Neural cell (in vitro differentiated cells): ENCODE results near the gene IFI44. TPM values are rescaled to one million over a fixed set of nuclear protein-coding genes. Genes with fewer than 3 reads are reported as not detected.

Source experiments
- H2AFZ ChIP-seq: fragments of 200-600, 300-800 bp; sonication (generic), shearing (Covaris generic); 2 replicates; pipeline ENCODE4 v1.6.0; 2014; ENCODE audit warnings: low read depth, mild to moderate bottlenecking, antibody characterized with exemption, low read length, moderate library complexity
- H3F3A ChIP-seq: fragments of 200-600 bp; shearing (Covaris generic); 2 replicates; pipeline ENCODE4 v1.6.1; 2016; ENCODE audit warnings: mild to moderate bottlenecking, moderate library complexity, mixed read lengths, antibody characterized with exemption, low read length; ENCODE audit not compliant: insufficient read depth, poor library complexity, severe bottlenecking
- H3K27ac ChIP-seq: fragments of 200-600, 300-800 bp; sonication (generic), shearing (Covaris generic); 2 replicates; pipeline ENCODE4 v1.5.1; 2014; ENCODE audit warnings: mild to moderate bottlenecking, low read length, moderate library complexity
- H3K27me3 ChIP-seq: fragments of 300-800, 200-600 bp; sonication (generic), shearing (Covaris generic); 2 replicates; pipeline ENCODE4 v1.6.0; 2014; ENCODE audit warnings: mild to moderate bottlenecking, low read depth, low read length, moderate library complexity; ENCODE audit not compliant: insufficient read depth
- H3K36me3 ChIP-seq: fragments of 300-800, 200-600 bp; sonication (generic), shearing (Covaris generic); 2 replicates; pipeline ENCODE4 v1.5.1; 2014; ENCODE audit warnings: mild to moderate bottlenecking, antibody characterized with exemption, low read length, moderate library complexity; ENCODE audit not compliant: insufficient read depth
- H3K4me2 ChIP-seq: fragments of 300-800, 200-600 bp; sonication (generic), shearing (Covaris generic); 2 replicates; pipeline ENCODE4 v1.6.0; 2014; ENCODE audit warnings: mild to moderate bottlenecking, low read length
- H3K4me3 ChIP-seq: fragments of 300-800, 200-600 bp; sonication (generic), shearing (Covaris generic); 2 replicates; pipeline ENCODE4 v1.5.1; 2014; ENCODE audit warnings: mild to moderate bottlenecking, low read length, moderate library complexity
- H3K79me2 ChIP-seq: fragments of 200-600 bp; shearing (Covaris generic); replicated peaks from 2 replicates; pipeline ENCODE4 v1.6.0; 2014; ENCODE audit warnings: mild to moderate bottlenecking, low read length, moderate library complexity; ENCODE audit not compliant: insufficient read depth
- H3K9ac ChIP-seq: fragments of 300-800, 200-600 bp; sonication (generic), shearing (Covaris generic); 2 replicates; pipeline ENCODE4 v1.6.1; 2016; ENCODE audit warnings: mild to moderate bottlenecking, low read length, mixed read lengths
- H3K9me2 ChIP-seq: fragments of 200-600 bp; shearing (Covaris generic); 2 replicates; pipeline ENCODE4 v1.6.1; 2016; ENCODE audit warnings: mild to moderate bottlenecking, low read length, mixed read lengths; ENCODE audit not compliant: insufficient read depth
- H3K9me3 ChIP-seq: fragments of 200-600, 300-800 bp; sonication (generic), shearing (Covaris generic); 2 replicates; pipeline ENCODE4 v1.6.1; 2016; ENCODE audit warnings: mild to moderate bottlenecking, mixed run types, low read length, moderate library complexity, mixed read lengths
- H4K20me1 ChIP-seq: fragments of 200-600 bp; shearing (Covaris generic); 2 replicates; pipeline ENCODE4 v1.6.1; 2016; ENCODE audit warnings: mild to moderate bottlenecking, mixed run types; ENCODE audit not compliant: insufficient read depth
- EP300 ChIP-seq: fragments of 450-650 bp; conservative IDR thresholded peaks from 2 replicates; pipeline ENCODE4 v1.6.1; 2014; ENCODE audit warnings: antibody characterized with exemption, mild to moderate bottlenecking, moderate library complexity; ENCODE audit not compliant: poor library complexity, severe bottlenecking
- EZH2 ChIP-seq: fragments of 200-600, 300-800 bp; shearing (Covaris generic), sonication (generic); IDR thresholded peaks from 2 replicates; pipeline ENCODE4 v1.6.1; 2014; ENCODE audit warnings: antibody characterized with exemption, low read length, borderline replicate concordance, mild to moderate bottlenecking; ENCODE audit not compliant: insufficient read depth, poor library complexity, severe bottlenecking
- MXI1 ChIP-seq: fragments of 450-650 bp; conservative IDR thresholded peaks from 2 replicates; pipeline ENCODE4 v1.6.1; 2014; ENCODE audit warnings: antibody characterized with exemption, mild to moderate bottlenecking; ENCODE audit not compliant: poor library complexity, severe bottlenecking
- POLR2AphosphoS5 ChIP-seq: IDR thresholded peaks from 2 replicates; pipeline ENCODE4 v1.6.1; 2012
- RAD21 ChIP-seq: fragments of 450-650 bp; conservative IDR thresholded peaks from 2 replicates; pipeline ENCODE4 v1.6.1; 2014; ENCODE audit warnings: antibody characterized with exemption, mild to moderate bottlenecking, moderate library complexity
- SMC3 ChIP-seq: fragments of 450-650 bp; conservative IDR thresholded peaks from 2 replicates; pipeline ENCODE4 v1.6.1; 2014; ENCODE audit warnings: antibody characterized with exemption, mild to moderate bottlenecking, moderate library complexity; ENCODE audit not compliant: poor library complexity
- TAF1 ChIP-seq: IDR thresholded peaks from 2 replicates; pipeline ENCODE4 v1.6.1; 2012; ENCODE audit warnings: low read depth
- polyA plus RNA-seq: library from polyadenylated mRNA; depleted of rRNA; stranded (reverse); fragments of >200 nt; gene quantifications from 2 replicates; pipeline ENCODE4 v1.2.3, GENCODE V29; 2014
- TF ChIP-seq, protein P1 (sequence below): IDR thresholded peaks from 2 replicates; pipeline ENCODE4 v1.6.1; 2012; ENCODE audit warnings: borderline replicate concordance
- TF ChIP-seq, protein P2 (sequence below): fragments of 450-650 bp; IDR thresholded peaks from 2 replicates; pipeline ENCODE4 v1.5.1; 2014; ENCODE audit warnings: antibody characterized with exemption, mild to moderate bottlenecking, moderate library complexity; ENCODE audit not compliant: poor library complexity, severe bottlenecking

IFI44 gene
- polyA plus RNA-seq, 1 donor from 2014 or later: not detected

DNA sequence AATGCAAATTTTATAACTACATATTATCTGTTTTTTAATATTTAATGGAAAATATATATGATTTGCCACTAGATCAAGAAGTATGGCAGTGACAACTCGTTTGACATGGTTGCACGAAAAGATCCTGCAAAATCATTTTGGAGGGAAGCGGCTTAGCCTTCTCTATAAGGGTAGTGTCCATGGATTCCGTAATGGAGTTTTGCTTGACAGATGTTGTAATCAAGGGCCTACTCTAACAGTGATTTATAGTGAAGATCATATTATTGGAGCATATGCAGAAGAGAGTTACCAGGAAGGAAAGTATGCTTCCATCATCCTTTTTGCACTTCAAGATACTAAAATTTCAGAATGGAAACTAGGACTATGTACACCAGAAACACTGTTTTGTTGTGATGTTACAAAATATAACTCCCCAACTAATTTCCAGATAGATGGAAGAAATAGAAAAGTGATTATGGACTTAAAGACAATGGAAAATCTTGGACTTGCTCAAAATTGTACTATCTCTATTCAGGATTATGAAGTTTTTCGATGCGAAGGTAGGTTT is 556 bp downstream of the IFI44 start:
- no peaks in the 10 kb centered on the region for H3K9me3 ChIP-seq
- no peak overlapping the region for H3K4me2 ChIP-seq
- H3K9ac ChIP-seq: no peak overlapping the region
- no peaks in the 10 kb centered on the region for H3K36me3 ChIP-seq
- H3K4me3 ChIP-seq: no peak overlapping the region
- H3K27me3 ChIP-seq: no peaks in the 10 kb centered on the region
- TF ChIP-seq MXI1 (no peak), SMC3 (no peak), EP300 (no peak), RAD21 (no peak)
- TF ChIP-seq, protein P1, sequence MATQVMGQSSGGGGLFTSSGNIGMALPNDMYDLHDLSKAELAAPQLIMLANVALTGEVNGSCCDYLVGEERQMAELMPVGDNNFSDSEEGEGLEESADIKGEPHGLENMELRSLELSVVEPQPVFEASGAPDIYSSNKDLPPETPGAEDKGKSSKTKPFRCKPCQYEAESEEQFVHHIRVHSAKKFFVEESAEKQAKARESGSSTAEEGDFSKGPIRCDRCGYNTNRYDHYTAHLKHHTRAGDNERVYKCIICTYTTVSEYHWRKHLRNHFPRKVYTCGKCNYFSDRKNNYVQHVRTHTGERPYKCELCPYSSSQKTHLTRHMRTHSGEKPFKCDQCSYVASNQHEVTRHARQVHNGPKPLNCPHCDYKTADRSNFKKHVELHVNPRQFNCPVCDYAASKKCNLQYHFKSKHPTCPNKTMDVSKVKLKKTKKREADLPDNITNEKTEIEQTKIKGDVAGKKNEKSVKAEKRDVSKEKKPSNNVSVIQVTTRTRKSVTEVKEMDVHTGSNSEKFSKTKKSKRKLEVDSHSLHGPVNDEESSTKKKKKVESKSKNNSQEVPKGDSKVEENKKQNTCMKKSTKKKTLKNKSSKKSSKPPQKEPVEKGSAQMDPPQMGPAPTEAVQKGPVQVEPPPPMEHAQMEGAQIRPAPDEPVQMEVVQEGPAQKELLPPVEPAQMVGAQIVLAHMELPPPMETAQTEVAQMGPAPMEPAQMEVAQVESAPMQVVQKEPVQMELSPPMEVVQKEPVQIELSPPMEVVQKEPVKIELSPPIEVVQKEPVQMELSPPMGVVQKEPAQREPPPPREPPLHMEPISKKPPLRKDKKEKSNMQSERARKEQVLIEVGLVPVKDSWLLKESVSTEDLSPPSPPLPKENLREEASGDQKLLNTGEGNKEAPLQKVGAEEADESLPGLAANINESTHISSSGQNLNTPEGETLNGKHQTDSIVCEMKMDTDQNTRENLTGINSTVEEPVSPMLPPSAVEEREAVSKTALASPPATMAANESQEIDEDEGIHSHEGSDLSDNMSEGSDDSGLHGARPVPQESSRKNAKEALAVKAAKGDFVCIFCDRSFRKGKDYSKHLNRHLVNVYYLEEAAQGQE: no peak
- TF ChIP-seq, protein P2, sequence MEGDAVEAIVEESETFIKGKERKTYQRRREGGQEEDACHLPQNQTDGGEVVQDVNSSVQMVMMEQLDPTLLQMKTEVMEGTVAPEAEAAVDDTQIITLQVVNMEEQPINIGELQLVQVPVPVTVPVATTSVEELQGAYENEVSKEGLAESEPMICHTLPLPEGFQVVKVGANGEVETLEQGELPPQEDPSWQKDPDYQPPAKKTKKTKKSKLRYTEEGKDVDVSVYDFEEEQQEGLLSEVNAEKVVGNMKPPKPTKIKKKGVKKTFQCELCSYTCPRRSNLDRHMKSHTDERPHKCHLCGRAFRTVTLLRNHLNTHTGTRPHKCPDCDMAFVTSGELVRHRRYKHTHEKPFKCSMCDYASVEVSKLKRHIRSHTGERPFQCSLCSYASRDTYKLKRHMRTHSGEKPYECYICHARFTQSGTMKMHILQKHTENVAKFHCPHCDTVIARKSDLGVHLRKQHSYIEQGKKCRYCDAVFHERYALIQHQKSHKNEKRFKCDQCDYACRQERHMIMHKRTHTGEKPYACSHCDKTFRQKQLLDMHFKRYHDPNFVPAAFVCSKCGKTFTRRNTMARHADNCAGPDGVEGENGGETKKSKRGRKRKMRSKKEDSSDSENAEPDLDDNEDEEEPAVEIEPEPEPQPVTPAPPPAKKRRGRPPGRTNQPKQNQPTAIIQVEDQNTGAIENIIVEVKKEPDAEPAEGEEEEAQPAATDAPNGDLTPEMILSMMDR: no peak
- H3K27ac ChIP-seq: no peak overlapping the region
- no peaks in the 10 kb centered on the region for H3F3A ChIP-seq
- H4K20me1 ChIP-seq: no peaks in the 10 kb centered on the region
- no peak overlapping the region for H2AFZ ChIP-seq
- no peaks in the 10 kb centered on the region for H3K9me2 ChIP-seq
- no peaks in the 10 kb centered on the region for H3K79me2 ChIP-seq

DNA sequence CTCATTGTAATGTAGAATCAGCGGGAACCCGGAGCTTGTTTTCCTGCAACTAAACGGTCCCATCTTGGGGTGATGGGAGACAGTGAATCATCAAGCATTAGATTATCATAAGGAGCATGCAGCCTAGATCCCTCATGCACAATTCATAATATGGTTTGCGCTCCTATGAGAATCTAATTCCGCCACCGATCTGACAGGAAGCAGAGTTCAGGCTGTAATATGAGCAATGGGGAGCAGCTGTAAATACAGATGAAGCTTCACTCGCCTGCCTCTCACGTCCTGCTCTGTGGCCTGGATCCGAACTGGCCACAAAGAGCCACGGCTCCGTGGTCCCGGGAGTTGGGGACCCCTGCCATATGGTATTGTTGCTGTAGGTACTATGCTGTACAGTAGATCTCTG is 1.6 kb downstream of the IFI44 start:
- no peak overlapping the region for H3K4me3 ChIP-seq
- no peak overlapping the region for H2AFZ ChIP-seq

More for the DNA sequence above, 1.6 kb downstream of the IFI44 start:
- H3K4me2 ChIP-seq: no peak overlapping the region
- no peaks in the 10 kb centered on the region for H3K79me2 ChIP-seq
- no peak overlapping the region for H3K9ac ChIP-seq
- H3K27me3 ChIP-seq: no peaks in the 10 kb centered on the region
- no peaks in the 10 kb centered on the region for H3K9me2 ChIP-seq
- no peak overlapping the region for H3K27ac ChIP-seq
- no peaks in the 10 kb centered on the region for H4K20me1 ChIP-seq
- H3F3A ChIP-seq: no peaks in the 10 kb centered on the region
- no peaks in the 10 kb centered on the region for H3K9me3 ChIP-seq
- TF ChIP-seq, protein P1: no peak
- no peak for TF ChIP-seq MXI1
- TF ChIP-seq RAD21: no peak
- no peak for TF ChIP-seq SMC3
- TF ChIP-seq EZH2: no peak
- TF ChIP-seq TAF1: no peak
- TF ChIP-seq, protein P2: no peak
- no peak for TF ChIP-seq POLR2AphosphoS5
- no peak for TF ChIP-seq EP300
- no peaks in the 10 kb centered on the region for H3K36me3 ChIP-seq
